Measurements from ENCODE around the gene CYFIP1.

GRCh38 chr15:22885120-22885519 is 95.0 kb downstream of the CYFIP1 start:
- TF ChIP-seq CTCF (IDR thresholded peaks at IDR 0.05; ENCODE audit: insufficient read depth, low read length) (no peak), GABPA (IDR thresholded peaks at IDR 0.05; ENCODE audit: low read depth) (no peak)

Measured in HL-60 (cell line).